Prostate gland (tissue), 2 donors: ENCODE results near the gene FKRP.

Experiments used
- CTCF ChIP-seq, 4 experiments: fragments of 200-600 bp in 2 of 4; fragments of 450-650 bp in 2 of 4; sonication (generic) in 2 of 4; IDR thresholded peaks; 1 replicate in 3 of 4; 2 replicates in 1 of 4; pipeline ENCODE4 v1.5.1; 2016 to 2019; ENCODE audit warnings: antibody characterized with exemption in 4 of 4, mild to moderate bottlenecking in 2 of 4, moderate library complexity in 2 of 4
- POLR2A ChIP-seq: fragments of 450-650 bp; IDR thresholded peaks from one replicate; pipeline ENCODE4 v1.6.1; 2016; ENCODE audit warnings: antibody characterized with exemption, mild to moderate bottlenecking
- POLR2AphosphoS5 ChIP-seq: sonication (generic); formaldehyde crosslinking; IDR thresholded peaks from one replicate; pipeline ENCODE4 v1.6.1; 2017; ENCODE audit warnings: antibody characterized with exemption

DNA sequence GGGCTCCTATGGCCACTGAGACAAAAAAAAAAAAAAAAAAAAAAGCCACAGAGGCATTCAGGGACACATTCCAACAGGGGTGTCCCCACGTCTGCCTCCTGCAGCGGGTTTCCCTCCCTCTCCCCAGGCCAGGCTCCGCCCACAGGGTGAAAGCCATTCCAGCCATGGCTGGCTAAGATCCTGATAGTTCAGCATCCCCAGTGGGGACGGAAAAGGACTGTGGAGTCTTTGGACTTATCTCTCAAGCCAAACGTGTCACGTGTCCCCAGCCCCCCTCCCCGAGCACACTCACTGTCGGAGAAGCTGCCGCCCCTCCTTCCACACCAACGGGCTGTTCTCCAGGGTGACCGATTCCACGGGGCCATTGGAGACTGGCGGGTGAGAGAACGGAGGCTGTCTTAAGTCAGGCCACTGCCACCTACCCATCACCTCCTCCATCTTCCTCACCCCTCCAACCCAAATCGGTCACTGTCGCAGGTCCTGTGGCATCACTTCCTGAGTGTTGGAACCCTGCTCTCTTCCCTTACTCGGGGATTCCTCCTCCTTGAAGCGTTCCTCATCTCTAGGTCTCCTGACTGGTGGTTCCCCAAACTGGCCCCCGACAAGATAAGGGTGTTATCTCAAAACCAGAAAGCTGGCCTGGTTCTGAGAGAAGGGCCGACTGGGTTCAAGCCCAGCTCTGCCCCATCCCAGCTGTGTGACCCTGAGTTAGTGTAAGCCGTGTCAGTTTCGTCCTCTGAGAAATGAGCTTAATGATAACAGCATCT is 9.1 kb upstream of the FKRP start:
- no peak for TF ChIP-seq CTCF (IDR thresholded peaks at IDR 0.05)
- no peak for TF ChIP-seq POLR2A
- TF ChIP-seq POLR2AphosphoS5: no peak
